GM21723 (cell line): ENCODE results near the gene ZNF18.

ENCODE experiments used
- ATAC-seq: cut with Tn5 transposase; IDR thresholded peaks from one replicate; pipeline ENCODE4 v1.9.1; 2021; ENCODE audit warnings: mild to moderate bottlenecking, moderate library complexity; ENCODE audit not compliant: unreplicated experiment

ZNF18 gene, protein sequence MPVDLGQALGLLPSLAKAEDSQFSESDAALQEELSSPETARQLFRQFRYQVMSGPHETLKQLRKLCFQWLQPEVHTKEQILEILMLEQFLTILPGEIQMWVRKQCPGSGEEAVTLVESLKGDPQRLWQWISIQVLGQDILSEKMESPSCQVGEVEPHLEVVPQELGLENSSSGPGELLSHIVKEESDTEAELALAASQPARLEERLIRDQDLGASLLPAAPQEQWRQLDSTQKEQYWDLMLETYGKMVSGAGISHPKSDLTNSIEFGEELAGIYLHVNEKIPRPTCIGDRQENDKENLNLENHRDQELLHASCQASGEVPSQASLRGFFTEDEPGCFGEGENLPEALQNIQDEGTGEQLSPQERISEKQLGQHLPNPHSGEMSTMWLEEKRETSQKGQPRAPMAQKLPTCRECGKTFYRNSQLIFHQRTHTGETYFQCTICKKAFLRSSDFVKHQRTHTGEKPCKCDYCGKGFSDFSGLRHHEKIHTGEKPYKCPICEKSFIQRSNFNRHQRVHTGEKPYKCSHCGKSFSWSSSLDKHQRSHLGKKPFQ

DNA sequence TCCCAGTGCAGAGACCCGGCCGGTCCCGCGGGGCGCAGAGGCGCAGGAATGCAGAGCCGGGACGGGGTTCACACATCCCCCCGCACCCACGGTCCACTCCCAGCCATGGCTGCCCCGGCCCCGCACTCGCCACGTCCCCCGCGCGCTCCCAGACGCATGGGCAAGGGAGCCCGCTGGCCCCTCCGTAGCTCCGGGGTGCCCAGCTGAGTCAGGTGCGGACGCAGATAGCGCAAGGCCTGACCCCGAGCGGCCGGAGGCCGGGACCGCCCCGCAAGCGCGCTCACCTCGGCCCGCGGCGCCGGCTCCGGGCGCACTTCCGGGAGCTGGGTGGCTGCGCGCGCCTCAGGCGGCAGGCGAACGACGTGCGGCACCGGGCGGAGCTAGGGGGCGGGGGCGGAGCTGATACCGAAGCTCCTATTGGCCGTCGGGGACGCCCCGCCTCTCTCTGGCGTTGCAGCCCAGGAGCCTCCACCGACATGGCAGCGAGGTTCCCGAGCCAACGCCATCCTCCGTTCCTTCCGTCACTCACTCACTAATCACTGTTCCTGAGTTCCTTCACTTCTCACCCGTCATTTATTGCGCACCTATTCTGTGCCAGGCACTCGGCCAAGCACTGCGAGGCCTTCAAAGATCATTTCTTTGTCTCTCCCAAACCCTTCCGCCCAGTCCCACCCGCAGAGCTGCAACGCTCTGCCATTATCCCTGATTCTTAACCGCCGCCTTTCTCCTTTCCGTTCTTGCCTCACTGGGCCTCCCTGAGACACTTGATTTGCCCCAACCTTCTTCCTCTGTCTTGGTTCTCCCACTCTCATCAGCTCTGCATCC is at the start of gene ZNF18:
ZNF18 (minus strand) TSS at position 329 of the 825 bp plus-strand sequence. CDS start 4,646 bp downstream, outside the sequence.
- peak; percentile 97 for ATAC-seq

DNA sequence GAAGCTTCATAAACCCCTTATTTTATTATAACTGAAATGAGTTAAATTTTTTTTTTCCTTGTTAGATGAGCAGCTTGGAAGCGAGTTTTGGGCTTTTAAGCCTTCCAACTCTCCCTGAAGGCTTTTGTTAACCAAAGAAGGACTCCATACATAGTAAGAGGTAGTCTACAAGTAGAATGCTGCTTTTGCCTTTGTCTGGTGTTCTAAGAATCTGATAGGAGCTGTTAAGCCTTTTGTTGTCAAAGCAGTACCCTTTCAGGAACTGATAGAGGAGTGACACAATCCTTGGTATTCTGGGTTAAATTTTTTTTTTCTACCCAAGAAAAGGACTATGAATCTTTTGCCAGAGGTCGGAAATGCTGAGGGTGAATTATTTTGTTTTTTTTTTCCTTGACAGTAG is 49.5 kb upstream of the ZNF18 start:
- no peak for ATAC-seq

DNA sequence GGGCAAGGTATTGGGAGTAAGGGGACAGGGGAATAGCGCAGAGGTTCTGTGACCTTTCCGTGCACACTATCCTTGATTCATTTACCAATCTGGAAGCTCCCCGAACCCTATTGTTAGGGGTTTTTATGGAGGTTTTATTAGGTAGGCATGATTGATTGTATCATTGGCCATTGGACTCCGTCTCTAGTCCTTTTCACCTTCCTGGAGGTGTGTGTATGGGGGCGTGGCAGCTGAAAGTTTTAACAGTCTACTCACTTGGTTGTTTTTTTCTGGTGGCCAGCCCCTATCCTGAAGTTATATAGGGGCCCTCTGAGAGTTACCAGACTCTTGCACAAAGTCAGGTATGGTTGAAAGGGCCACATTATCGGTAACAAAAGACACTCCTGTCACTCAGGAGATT is 46.4 kb upstream of the ZNF18 start:
- ATAC-seq: no peak

DNA sequence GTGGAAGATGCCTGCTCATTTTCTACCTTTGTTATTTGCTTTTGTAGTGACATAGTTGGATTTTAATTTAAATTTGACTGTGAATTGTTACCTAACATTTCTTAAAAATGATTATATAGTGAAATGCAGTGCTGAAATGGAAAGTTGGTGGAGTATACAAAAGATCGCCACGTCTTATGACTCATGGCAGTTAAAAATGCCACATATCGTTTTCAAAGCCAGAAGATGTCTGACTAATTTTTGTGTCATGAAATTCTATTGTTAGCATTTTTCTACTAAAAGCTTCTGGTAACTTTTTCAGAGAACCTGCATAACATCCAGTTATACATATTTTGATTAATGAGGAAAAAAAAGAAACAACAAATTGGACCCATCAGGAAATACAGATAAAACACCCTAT is 44.0 kb upstream of the ZNF18 start:
- ATAC-seq: no peak

GRCh38 chr17:12040478-12040877 is 43.2 kb upstream of the ZNF18 start:
- no peak for ATAC-seq

- ATAC-seq: no peak
Measured at GRCh38 chr17:12037970-12038369, 40.7 kb upstream of the ZNF18 start.

GRCh38 chr17:12035673-12036072 is 38.4 kb upstream of the ZNF18 start:
- no peak for ATAC-seq

- no peak for ATAC-seq
Measured at GRCh38 chr17:12034538-12034937, 37.3 kb upstream of the ZNF18 start.

GRCh38 chr17:12028611-12029010 is 31.3 kb upstream of the ZNF18 start:
- ATAC-seq: no peak

- no peak for ATAC-seq
Measured at GRCh38 chr17:12027658-12028057, 30.4 kb upstream of the ZNF18 start.

DNA sequence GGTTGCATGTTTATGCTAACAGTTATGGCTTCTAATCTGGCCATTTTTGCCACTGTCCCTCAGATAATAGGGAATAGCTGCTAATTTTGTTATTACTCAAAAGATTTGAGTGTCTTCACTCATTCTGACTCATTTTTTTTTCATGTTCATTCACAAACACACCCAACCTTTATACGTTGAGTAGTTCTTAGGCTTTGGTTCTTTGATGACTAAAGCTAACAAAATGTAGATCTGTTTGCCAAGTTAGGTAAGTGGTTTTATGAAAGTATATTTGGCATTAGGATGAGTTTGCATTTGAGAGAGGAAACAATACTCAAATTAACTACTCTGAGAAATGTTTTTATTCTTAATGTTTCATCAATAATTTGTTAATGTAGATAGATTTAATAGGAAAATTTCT is 27.1 kb upstream of the ZNF18 start:
- no peak for ATAC-seq

- no peak for ATAC-seq
Measured at GRCh38 chr17:12022310-12022709, 25.0 kb upstream of the ZNF18 start.

GRCh38 chr17:12021623-12022140 is 24.4 kb upstream of the ZNF18 start:
- ATAC-seq: no peak

DNA sequence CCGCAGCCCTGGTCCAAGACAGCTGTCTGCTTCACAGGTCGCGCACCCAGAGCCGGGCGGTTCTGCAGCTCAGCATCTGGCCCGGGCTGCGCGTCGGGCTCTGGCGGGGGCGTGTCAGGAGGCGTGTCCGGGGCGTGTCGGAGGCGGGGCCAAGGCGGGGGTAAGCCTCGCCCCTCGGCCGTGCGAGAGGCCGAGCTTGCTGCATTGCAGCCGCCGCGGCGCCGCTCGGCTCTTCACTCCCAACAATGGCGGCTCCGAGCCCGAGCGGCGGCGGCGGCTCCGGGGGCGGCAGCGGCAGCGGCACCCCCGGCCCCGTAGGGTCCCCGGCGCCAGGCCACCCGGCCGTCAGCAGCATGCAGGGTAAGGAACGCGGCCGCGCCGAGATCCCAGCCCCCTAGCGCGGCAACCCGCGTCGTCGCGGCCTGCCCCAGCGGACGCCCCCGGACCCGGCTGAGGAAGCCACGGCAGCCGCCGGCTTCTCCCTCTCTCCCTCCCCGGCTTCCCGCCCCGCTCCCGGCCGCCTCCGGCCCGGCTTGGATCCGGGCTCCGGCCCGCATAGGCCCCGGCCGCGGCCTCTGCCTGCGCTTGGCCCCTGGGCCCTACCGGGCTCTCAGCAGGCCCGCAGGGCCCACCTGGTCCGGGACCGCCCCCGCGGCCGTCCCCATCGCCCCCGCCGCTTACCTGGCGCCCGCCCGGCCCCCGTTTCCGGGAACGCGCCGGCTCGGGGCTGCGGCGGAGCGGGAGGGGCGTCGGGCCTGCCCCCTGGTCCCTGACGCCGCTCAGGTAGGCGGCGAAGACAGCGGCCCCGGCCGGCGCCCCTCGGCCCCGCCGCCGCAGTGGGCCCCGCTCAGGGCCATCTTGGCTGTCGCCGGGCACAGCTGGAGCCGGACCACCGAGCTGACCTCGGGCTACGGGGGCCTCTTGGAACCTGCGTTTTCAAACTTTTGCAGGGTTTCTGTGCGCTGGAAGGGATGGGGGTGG is 23.7 kb upstream of the ZNF18 start, which contains the start of gene MAP2K4:
MAP2K4 (plus strand) TSS at position 236 of the 981 bp plus-strand sequence; CDS start at position 246, 10 bp downstream.
- peak; percentile 91 for ATAC-seq

- ATAC-seq: no peak
Measured at GRCh38 chr17:12007466-12007865, 10.2 kb upstream of the ZNF18 start.

GRCh38 chr17:11999696-12000095 is 2.4 kb upstream of the ZNF18 start:
- ATAC-seq: no peak

GRCh38 chr17:11997972-11998233 is 628 bp upstream of the ZNF18 start:
- ATAC-seq: no peak

DNA sequence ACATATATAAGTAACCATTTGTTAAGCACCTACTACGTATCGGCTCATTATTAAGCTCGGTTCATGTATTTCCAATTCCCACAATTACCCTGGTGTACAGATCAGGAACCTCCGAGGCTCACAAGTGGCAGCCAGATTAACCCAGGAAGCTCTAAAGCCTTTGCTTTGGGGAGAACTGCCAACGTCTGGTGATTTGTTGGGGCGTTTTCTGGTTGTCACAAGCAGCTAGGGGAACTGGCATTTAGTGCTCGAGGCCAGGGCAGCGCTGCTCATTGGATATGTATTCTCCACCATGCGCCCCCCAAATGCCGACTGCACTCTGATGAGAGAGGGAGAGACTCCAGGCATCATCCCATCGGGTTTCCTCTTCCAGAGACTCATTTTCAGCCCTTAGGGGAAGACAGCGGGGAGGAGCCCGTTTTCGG is 541 bp downstream of the ZNF18 start:
- ATAC-seq: peak; percentile 45

GRCh38 chr17:11991461-11991860 is 5.8 kb downstream of the ZNF18 start:
- no peak for ATAC-seq

DNA sequence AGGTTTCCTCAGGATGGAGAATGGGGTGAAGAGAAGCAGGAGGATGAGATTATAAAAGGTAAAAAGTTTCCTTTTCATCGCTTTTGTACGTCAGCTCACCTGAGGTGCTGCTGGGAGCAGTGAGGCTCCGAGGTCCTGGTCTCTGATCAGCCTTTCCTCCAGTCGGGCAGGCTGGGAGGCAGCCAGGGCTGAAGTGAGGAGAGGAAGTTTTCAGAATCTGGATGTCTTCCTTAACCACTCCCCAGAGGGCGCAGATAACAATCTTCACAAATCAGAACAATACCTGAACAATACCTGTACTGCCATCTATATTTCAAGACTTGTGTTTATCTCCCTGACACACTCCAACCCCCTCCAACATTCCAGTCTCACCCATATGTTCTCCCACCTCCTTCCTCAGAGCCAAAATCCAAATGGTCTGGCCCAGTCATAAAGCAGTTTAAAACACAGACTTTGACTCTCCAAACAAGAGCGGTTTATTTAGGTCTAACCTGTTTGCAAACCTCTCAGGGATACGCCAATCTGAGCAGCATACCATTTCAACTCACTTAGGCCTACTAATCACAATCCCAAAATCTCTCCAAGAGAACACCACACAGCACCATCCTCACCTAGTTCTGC is 6.8 kb downstream of the ZNF18 start:
- no peak for ATAC-seq
